HL-60 (cell line): ENCODE data around the gene ARSG.

Experiments
- GABPA ChIP-seq: IDR thresholded peaks from 2 replicates; pipeline ENCODE4 v1.6.1; 2012; ENCODE audit warnings: low read depth
- POLR2AphosphoS5 ChIP-seq: IDR thresholded peaks from 2 replicates; pipeline ENCODE4 v1.6.1; 2012; ENCODE audit warnings: low read depth
- SPI1 ChIP-seq: IDR thresholded peaks from 2 replicates; pipeline ENCODE4 v1.6.1; 2012; ENCODE audit warnings: low read depth, mild to moderate bottlenecking, borderline replicate concordance
- TF ChIP-seq, protein P1 (sequence below): IDR thresholded peaks from one replicate; pipeline ENCODE4 v1.5.1; 2011; ENCODE audit warnings: low read length, control low read depth, inconsistent platforms; ENCODE audit not compliant: insufficient read depth
- TF ChIP-seq, protein P2 (sequence below): IDR thresholded peaks from 2 replicates; pipeline ENCODE4 v1.6.1; 2012; ENCODE audit warnings: low read depth; ENCODE audit not compliant: insufficient replicate concordance

DNA sequence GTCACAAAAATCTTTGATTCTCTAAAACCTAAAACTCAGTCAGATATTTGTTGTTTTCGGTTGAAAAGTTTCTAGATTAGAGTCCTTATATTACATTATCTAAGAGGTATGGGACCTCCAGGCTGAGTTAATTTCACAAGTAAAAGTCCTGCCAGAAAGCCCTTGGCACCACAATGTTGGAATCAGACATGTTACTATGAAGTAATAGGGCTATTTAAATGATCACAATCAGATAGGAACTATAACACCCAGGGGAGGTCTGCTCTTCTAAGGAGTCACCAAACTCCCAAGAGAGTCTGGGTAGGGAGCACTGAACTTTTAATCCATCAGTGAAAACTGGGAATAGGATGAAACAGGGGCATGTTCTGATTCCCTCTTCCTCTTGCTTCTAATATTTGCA, 111.8 kb downstream of the ARSG start:
- TF ChIP-seq, protein P1, sequence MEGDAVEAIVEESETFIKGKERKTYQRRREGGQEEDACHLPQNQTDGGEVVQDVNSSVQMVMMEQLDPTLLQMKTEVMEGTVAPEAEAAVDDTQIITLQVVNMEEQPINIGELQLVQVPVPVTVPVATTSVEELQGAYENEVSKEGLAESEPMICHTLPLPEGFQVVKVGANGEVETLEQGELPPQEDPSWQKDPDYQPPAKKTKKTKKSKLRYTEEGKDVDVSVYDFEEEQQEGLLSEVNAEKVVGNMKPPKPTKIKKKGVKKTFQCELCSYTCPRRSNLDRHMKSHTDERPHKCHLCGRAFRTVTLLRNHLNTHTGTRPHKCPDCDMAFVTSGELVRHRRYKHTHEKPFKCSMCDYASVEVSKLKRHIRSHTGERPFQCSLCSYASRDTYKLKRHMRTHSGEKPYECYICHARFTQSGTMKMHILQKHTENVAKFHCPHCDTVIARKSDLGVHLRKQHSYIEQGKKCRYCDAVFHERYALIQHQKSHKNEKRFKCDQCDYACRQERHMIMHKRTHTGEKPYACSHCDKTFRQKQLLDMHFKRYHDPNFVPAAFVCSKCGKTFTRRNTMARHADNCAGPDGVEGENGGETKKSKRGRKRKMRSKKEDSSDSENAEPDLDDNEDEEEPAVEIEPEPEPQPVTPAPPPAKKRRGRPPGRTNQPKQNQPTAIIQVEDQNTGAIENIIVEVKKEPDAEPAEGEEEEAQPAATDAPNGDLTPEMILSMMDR = no peak
- TF ChIP-seq POLR2AphosphoS5 (no peak), GABPA (no peak), SPI1 (no peak)
- TF ChIP-seq, protein P2, sequence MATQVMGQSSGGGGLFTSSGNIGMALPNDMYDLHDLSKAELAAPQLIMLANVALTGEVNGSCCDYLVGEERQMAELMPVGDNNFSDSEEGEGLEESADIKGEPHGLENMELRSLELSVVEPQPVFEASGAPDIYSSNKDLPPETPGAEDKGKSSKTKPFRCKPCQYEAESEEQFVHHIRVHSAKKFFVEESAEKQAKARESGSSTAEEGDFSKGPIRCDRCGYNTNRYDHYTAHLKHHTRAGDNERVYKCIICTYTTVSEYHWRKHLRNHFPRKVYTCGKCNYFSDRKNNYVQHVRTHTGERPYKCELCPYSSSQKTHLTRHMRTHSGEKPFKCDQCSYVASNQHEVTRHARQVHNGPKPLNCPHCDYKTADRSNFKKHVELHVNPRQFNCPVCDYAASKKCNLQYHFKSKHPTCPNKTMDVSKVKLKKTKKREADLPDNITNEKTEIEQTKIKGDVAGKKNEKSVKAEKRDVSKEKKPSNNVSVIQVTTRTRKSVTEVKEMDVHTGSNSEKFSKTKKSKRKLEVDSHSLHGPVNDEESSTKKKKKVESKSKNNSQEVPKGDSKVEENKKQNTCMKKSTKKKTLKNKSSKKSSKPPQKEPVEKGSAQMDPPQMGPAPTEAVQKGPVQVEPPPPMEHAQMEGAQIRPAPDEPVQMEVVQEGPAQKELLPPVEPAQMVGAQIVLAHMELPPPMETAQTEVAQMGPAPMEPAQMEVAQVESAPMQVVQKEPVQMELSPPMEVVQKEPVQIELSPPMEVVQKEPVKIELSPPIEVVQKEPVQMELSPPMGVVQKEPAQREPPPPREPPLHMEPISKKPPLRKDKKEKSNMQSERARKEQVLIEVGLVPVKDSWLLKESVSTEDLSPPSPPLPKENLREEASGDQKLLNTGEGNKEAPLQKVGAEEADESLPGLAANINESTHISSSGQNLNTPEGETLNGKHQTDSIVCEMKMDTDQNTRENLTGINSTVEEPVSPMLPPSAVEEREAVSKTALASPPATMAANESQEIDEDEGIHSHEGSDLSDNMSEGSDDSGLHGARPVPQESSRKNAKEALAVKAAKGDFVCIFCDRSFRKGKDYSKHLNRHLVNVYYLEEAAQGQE = no peak
